Mucosa of rectum (tissue), 2 donors: ENCODE measurements around the gene UBR1.
"Not testable (repeated sequence)": the region's sequence is repeated elsewhere in the genome, so short reads cannot be mapped to it uniquely, and the experiment has no call there.

Source experiments
- H3K27ac ChIP-seq, 2 donors: one replicate each; pipeline ENCODE4 v1.7.0; 2013; ENCODE audit warnings: inconsistent platforms in 2 of 2, low read depth in 2 of 2, low read length in 2 of 2
- H3K27me3 ChIP-seq, 2 donors: one replicate each; pipeline ENCODE4 v1.7.0; 2013; ENCODE audit warnings: low read length in 2 of 2; ENCODE audit not compliant: control insufficient read depth in 2 of 2, insufficient read depth in 2 of 2
- H3K36me3 ChIP-seq, 2 donors: one replicate each; pipeline ENCODE4 v1.7.0; 2013; ENCODE audit warnings: low read length in 2 of 2; ENCODE audit not compliant: control insufficient read depth in 2 of 2, insufficient read depth in 2 of 2
- H3K4me1 ChIP-seq, 2 donors: one replicate each; pipeline ENCODE4 v1.7.0; 2013; ENCODE audit warnings: low read length in 2 of 2, mild to moderate bottlenecking in 1 of 2; ENCODE audit not compliant: control insufficient read depth in 2 of 2, insufficient read depth in 2 of 2
- H3K4me3 ChIP-seq, 2 donors: one replicate each; pipeline ENCODE4 v1.7.0; 2013; ENCODE audit warnings: low read length in 2 of 2
- H3K9ac ChIP-seq, 2 donors: one replicate each; pipeline ENCODE4 v1.7.0; 2013; ENCODE audit warnings: low read length in 2 of 2, low read depth in 1 of 2, mild to moderate bottlenecking in 1 of 2
- H3K9me3 ChIP-seq, 2 donors: one replicate each; pipeline ENCODE4 v1.7.0; 2013; ENCODE audit warnings: low read length in 2 of 2; ENCODE audit not compliant: control insufficient read depth in 2 of 2
- donor health status: healthy.
- donor health status: Normal muscosa, but diverticular disease.

UBR1 gene

GRCh38 chr15:42955518-42955917, 150.3 kb downstream of the UBR1 start:
- Histone ChIP-seq H3K36me3 (peaks cover 41 to 54% of the 10 kb centered on the region in 2 donors), H3K27me3 (no peaks in the 10 kb centered on the region), H3K27ac (no peak overlapping the region), H3K9me3 (peaks cover 0 to 2% of the 10 kb centered on the region in 2 donors), H3K4me3 (no peak overlapping the region), H3K9ac (no peak overlapping the region), H3K4me1 (no peaks in the 10 kb centered on the region)

GRCh38 chr15:42954291-42954690, 151.5 kb downstream of the UBR1 start:
- Histone ChIP-seq H3K27ac (no peak overlapping the region), H3K4me3 (no peak overlapping the region), H3K27me3 (no peaks in the 10 kb centered on the region), H3K9ac (no peak overlapping the region), H3K4me1 (no peaks in the 10 kb centered on the region), H3K36me3 (peaks cover 36 to 52% of the 10 kb centered on the region in 2 donors), H3K9me3 (peaks cover 0 to 2% of the 10 kb centered on the region in 2 donors)

- not testable (repeated sequence) for H3K9ac ChIP-seq, H3K27me3 ChIP-seq, H3K4me1 ChIP-seq, H3K9me3 ChIP-seq, H3K27ac ChIP-seq, H3K4me3 ChIP-seq
- peaks cover 37 to 45% of the 10 kb centered on the region in 2 donors for H3K36me3 ChIP-seq
Observed at GRCh38 chr15:42948898-42949297, 156.9 kb downstream of the UBR1 start.

- Histone ChIP-seq H3K36me3 (peaks cover 8 to 12% of the 10 kb centered on the region in 2 donors), H3K4me3 (no peak overlapping the region), H3K4me1 (no peaks in the 10 kb centered on the region), H3K9ac (no peak overlapping the region), H3K27ac (no peak overlapping the region), H3K27me3 (no peaks in the 10 kb centered on the region), H3K9me3 (no peaks in the 10 kb centered on the region)
Observed at GRCh38 chr15:42940527-42940926, 165.3 kb downstream of the UBR1 start.

GRCh38 chr15:42939841-42940240, 166.0 kb downstream of the UBR1 start:
- Histone ChIP-seq H3K4me1 (no peaks in the 10 kb centered on the region), H3K27ac (no peak overlapping the region), H3K4me3 (no peak overlapping the region), H3K36me3 (peaks cover 7 to 8% of the 10 kb centered on the region in 2 donors), H3K27me3 (no peaks in the 10 kb centered on the region), H3K9me3 (no peaks in the 10 kb centered on the region), H3K9ac (no peak overlapping the region)

GRCh38 chr15:42937143-42937542, 168.7 kb downstream of the UBR1 start:
- H3K9me3 ChIP-seq = no peaks in the 10 kb centered on the region
- H3K4me3 ChIP-seq = no peak overlapping the region
- no peaks in the 10 kb centered on the region for H3K4me1 ChIP-seq
- H3K27me3 ChIP-seq = no peaks in the 10 kb centered on the region
- H3K36me3 ChIP-seq = no peaks in the 10 kb centered on the region
- H3K9ac ChIP-seq = no peak overlapping the region
- no peak overlapping the region for H3K27ac ChIP-seq

- Histone ChIP-seq H3K27ac (no peak overlapping the region), H3K4me3 (no peak overlapping the region), H3K9ac (no peak overlapping the region), H3K9me3 (no peaks in the 10 kb centered on the region), H3K36me3 (no peaks in the 10 kb centered on the region), H3K27me3 (no peaks in the 10 kb centered on the region), H3K4me1 (no peaks in the 10 kb centered on the region)
Observed at GRCh38 chr15:42933886-42934667, 171.8 kb downstream of the UBR1 start.

GRCh38 chr15:42932833-42933515, 172.9 kb downstream of the UBR1 start:
- Histone ChIP-seq H3K4me3 (no peak overlapping the region), H3K9ac (no peak overlapping the region), H3K36me3 (no peaks in the 10 kb centered on the region), H3K9me3 (no peaks in the 10 kb centered on the region), H3K4me1 (no peaks in the 10 kb centered on the region), H3K27me3 (no peaks in the 10 kb centered on the region), H3K27ac (no peak overlapping the region)

- no peak overlapping the region for H3K9ac ChIP-seq
- no peak overlapping the region for H3K27ac ChIP-seq
- H3K4me1 ChIP-seq = no peaks in the 10 kb centered on the region
- H3K27me3 ChIP-seq = no peaks in the 10 kb centered on the region
- no peak overlapping the region for H3K4me3 ChIP-seq
- no peaks in the 10 kb centered on the region for H3K36me3 ChIP-seq
- H3K9me3 ChIP-seq = no peaks in the 10 kb centered on the region
Observed at GRCh38 chr15:42931702-42932486, 173.9 kb downstream of the UBR1 start.

- no peaks in the 10 kb centered on the region for H3K9me3 ChIP-seq
- H3K36me3 ChIP-seq = no peaks in the 10 kb centered on the region
- H3K4me1 ChIP-seq = no peaks in the 10 kb centered on the region
- no peak overlapping the region for H3K4me3 ChIP-seq
- H3K27ac ChIP-seq = no peak overlapping the region
- no peak overlapping the region for H3K9ac ChIP-seq
- no peaks in the 10 kb centered on the region for H3K27me3 ChIP-seq
Observed at GRCh38 chr15:42929306-42929848, 176.5 kb downstream of the UBR1 start.
